GM15510 (cell line): Measurements from ENCODE around the gene ACR.

Source experiments
- POLR2A ChIP-seq: IDR thresholded peaks from 3 replicates; pipeline ENCODE4 v1.6.1; 2011; ENCODE audit warnings: borderline replicate concordance; ENCODE audit not compliant: insufficient read length; ENCODE audit errors: extremely low read depth

The ACR gene

DNA sequence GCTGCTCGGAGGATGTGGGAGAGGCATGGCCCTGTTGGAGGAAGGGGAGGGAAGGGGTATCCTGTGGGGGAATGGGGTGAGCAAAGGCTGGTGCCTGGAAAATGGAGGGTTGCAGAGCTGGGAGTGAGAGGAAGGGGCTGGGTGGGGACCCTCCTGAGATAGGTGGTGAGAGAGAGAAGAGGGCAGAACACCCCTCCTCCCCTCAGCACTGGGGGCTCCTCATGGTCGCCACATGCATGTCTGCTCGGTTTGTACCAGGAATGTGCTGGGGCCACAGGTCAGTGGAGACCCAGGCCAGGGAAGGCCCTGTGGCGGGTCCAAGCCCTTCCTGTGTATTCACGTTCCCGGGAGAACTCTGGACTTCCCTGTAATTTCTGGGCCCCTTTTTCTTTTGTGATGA lies 27.8 kb upstream of the ACR start:
- TF ChIP-seq POLR2A = no peak

DNA sequence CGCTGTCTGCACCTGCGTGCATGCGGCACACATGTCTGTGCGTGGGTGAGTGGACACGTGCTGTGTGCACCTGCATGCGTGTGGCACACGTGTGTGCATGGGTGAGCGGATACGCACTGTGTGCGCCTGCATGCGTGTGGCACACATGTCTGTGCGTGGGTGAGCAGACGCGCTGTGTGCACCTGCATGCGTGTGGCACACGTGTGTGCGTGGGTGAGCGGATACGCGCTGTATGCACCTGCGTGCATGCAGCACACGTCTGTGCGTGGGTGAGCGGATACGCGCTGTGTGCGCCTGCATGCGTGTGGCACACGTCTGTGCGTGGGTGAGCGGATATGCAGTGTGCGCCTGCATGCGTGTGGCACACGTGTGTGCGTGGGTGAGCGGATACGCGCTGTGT lies 27.1 kb upstream of the ACR start:
- TF ChIP-seq POLR2A = no peak

DNA sequence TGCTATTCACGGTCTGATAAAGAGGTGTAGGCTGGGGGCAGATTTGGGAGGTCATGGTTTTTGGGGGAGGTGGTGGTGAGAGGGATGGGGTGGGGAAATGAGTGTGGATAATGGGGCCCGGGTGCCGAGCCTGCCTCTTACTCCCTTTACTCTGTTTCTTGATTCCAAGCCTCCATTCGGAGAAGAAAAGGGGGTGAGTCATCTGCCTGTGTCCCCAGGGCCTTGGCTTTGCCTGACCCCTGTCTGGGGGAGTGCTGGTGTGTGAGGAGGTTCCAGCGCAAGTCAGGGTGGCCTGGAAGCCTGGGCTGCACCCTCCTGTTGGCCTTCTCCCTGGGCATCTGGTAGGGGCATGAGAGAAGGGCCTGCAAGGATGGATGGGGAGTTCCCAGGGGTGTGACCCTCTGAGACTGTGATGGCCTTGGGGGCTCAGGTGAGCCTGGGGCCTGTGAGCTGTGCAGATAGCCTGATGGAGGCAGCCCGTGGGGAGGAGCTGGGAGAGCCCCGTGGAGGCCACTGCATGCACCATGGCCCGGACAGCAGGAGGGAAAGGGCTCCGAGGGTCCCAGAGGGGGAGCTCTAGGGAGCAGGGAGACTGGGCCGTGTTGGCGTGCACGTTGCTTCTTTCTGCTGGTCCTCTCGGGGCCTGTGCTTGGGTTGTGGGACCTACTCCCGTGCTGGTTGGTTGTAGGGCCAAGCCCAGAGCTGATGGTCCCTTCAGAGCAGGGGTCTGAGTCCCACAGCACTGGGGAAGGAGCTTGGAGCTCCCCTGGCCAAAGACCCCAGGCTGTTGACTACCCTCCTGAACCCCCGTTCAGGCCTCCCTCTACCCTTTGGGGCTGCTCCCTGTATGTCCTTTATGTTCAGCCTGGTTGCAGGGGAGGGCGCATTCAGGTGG lies 26.3 kb upstream of the ACR start:
- TF ChIP-seq POLR2A = no peak

DNA sequence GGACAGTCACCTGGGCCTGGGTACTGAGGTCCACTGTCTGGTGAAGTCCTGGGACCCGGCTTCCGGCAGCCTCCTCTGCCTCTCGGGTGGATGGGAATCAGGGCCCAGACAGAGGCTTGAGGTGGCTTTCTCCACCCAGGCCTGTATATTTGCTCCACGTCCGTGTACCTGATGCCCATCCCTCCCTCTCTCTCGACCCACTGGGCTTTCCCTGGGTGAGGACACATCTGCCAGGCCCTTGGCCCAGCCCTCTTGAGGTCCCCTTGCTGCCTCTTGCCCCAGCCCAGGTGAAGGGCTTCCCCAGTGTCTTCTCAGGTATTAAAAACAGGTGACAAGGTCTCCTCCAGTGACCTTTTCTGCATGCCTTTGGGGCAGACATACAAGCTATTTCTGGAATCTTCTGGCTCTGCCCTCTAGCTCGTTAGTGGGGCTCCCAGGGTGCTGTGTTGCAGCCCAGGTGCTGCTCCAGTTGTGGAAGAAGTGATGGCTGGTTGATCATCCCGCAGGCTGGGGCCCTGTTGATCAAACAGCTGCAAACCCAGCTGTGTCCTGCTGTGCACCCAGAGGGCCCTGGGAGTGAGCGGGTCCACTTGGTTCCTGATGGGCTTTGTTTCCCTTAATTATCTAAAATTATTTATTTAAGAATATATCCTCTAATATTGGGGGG lies 25.5 kb upstream of the ACR start:
- no peak for TF ChIP-seq POLR2A

DNA sequence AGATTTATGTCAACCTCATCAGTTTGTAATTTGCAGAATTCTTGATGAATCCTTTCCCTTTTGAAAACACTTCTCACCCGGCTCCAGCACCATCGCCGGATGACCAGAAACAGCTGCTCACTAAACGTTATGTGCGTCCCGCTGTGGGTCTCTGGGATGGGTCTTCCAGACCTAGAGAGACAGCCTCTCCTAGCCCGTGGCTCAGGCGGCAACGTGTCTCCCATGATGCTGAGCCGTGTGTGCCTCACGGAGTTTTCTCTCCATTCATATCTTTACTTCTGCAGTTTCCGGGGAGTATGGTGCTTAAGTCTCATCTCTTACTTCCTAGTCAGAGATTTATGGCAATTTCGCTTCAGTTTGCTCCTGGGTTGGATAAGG lies 25.0 kb upstream of the ACR start:
- TF ChIP-seq POLR2A = no peak

DNA sequence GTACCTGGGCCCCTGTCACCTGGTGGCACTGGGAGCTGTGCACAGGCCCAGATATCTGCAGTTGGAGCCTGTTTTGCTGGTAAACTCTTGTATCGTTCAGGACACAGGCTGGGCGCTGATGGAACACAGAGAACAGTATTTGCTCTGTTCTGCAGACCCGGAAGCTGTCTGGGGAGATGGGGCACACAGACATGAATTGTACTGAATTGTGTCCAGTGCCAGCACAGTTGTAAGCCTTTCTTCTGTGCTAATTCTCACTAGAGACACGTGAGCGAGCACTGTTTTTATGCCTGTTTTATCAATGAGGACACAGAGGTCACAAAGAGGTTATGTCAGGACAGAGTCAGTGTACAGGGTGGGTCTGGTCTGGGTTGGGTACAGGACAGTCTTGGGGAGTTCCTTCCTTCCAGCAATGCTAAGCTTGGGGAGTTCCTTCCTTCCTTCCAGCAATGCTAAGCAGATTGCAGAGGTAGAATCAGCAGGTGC lies 24.4 kb upstream of the ACR start:
- no peak for TF ChIP-seq POLR2A

DNA sequence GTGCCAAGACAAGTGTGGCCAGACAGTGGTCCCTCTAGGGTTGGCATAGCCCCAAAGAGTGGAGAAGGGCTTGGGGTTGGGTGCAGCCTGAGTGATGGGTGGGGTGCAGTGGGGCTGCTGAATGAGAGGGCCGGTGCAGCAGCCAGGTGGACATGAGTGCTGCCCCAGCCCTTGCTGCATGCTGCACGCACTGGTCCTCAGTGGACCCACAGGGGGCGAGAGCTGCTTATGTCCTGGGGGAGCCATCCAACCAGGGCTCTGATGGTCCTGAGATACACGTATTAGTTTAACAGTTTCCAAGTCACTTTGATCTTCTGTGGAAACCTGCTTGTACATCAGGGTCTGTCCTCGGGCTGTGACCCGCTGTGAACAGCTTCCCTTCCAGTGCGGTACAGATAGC lies 23.9 kb upstream of the ACR start:
- TF ChIP-seq POLR2A = no peak

DNA sequence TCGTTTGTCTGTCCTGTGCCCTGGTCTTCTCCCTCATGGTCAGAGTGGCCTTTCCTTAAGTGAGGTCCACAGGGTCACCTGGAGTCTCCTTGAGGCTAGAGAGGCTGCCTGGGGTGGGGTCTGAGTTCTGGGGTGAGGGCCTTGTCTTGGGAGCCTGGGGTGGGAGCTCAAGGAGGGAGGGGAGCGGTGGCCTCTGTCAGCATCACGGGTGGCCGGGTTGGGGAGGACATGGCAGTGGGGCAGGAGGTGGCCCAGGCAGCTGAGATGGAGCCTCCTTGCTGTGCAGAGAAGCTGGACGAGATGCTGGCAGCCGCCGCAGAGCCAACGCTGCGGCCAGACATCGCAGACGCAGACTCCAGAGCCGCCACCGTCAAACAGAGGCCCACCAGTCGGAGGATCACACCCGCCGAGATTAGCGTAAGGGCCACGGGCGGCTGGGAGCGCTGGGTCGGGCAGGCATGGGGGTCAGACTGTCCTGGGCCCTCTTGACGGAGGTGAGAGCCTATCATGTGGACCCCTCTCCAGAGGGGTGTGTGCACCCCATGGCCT lies 23.3 kb upstream of the ACR start:
- no peak for TF ChIP-seq POLR2A

DNA sequence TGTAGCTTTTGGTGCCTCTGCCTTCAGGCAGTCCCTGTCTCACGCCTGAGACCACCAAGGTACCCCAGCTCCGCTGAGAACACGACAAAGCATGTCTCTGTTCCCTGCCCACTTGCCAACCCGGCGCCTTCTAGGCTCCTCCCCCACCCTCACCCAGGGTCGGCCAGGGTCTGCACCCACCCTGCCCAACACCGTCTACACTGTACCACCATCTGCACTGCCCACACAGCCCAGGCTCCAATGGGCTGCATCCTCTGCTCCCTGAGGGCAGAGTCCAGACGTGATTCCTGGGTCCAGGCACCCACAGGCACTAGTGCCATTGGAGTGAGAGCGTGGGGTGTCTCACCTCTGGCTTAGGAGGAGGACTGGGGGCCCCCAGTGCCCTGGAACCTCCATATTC lies 22.8 kb upstream of the ACR start:
- TF ChIP-seq POLR2A = no peak

DNA sequence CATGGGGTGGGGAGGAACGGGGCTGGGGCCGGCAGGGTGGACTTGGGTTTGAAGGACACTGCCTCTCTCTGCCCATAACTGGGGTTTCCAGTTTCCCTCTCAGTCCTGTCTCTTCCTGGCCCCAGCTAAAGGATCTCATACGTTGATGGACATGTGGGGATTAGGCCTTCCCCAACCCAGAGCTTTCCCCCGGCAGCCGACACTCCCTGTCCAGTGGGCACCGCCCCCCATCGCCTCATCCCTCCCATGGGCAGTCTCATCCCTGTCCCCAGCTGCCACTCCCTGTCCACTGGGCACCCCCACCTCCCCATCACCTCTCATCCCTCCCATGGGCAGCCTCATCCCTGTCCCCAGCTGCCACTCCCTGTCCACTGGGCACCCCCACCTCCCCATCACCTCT lies 22.2 kb upstream of the ACR start:
- TF ChIP-seq POLR2A = no peak

DNA sequence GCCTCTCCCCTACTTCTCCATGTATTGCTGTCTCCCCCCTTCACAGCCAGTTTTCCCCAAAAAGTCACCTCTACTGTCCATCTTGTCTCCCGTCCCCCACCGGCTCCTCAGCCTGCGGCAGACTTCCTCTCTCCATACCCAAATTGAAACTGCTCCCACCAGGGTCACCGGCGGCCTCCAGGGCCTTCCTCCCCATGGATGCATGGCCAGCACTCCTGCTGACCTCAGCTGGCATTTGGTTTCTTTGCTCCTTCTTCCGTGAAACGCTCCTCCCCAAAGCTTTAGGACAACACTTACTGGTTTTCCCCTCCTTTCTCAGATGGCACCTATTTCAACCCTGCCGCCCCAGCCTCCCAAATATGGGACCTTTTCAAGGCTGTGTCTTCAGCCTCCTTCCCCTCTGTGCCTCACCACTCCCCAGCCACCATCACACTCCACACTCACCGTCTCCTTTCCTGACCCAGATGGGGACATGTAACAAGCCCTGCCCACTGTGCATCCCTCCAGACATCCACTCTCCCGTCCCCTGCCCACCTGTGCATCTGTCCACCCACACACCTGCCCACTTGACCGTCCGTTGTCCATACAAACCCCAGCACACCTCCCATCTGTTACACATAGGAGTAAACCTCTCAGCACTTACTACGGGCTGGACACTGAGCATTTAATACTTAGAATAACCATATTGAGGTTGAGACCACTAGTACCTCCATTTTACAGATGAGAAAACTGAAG lies 21.5 kb upstream of the ACR start:
- TF ChIP-seq POLR2A = no peak

DNA sequence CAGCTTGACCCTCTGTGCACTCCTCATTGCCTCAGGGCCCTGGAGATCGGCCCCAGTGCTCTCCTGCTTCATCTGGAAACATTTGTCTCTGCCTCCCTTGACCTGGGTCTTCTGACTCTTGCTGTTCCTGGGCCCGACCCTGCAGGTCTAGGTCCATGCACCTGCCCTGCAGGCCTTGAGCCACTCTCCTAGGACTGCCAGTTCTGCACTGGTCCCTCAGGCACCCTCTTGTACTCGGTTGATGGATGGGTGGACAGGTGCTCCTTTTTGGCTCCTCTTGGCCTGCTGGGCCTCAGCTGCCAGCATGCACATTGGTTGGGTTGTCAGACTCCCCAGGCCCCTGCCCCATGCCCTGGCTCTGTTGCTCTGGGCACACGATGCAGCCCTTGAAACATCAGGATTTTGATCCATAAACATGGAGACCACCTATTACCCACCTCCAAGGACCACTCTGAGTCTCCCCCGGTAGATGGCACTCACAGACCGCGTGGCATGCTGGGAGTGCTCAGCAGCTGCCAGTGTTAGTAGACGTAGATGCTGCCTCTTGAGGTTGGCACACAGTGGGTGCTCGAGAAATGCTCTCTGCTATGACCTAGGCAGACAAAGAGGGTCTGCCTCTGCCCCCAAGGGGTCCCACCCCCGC lies 20.2 kb upstream of the ACR start:
- TF ChIP-seq POLR2A = no peak

DNA sequence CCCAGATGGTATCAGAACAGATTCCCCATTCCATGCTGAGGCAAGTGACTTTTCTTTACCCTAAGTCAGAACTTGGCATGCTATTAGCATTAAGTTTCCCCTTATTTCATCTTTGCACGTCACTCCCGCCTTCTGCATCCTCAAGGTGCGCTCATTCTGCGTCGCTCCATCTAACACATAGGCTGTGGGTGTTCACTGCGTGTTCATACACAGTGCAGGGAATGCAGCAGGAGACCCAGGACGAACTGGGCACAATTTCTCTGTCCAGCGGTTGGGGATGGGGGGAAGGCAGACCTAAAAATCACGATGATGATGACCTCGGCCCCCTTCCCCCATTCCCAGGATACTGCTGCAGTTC lies 19.7 kb upstream of the ACR start:
- TF ChIP-seq POLR2A = no peak

DNA sequence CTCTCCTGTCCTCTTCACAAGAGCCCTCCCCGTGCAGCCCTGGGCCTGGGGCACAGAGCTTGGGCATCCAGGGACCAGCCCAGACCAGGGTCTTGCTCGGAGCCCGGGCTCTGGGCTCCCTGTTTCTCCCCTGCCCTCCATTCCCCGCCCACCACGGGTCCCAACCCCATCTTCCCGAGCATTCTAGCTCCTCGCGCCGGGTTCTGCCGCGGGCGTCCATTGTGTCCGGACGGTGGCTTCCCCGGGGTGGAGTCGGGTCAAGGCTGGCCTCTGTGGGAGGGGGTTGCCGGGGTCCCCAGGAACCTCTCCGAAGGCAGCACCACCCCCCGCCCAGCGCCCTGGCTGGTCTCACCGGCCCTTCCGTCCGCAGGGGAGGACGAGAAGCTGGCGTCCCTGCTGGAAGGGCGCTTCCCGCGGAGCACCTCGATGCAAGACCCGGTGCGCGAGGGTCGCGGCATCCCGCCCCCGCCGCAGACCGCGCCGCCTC lies 18.1 kb upstream of the ACR start:
- no peak for TF ChIP-seq POLR2A
